AG04449 (cell line): ENCODE data around the gene WFIKKN1.

ENCODE experiments used
- CTCF ChIA-PET: fragments of 350-600 bp; formaldehyde crosslinking; extraction: SDS; loops from one replicate; lab custom pipeline; 2021; ENCODE audit warnings: antibody characterized with exemption; lab: Yijun Ruan, JAX
- POLR2A ChIA-PET: fragments of 400-600, 350-600 bp; formaldehyde crosslinking; extraction: SDS; loops from one replicate; lab custom pipeline; 2020; ENCODE audit warnings: antibody characterized with exemption, inconsistent platforms; lab: Yijun Ruan, JAX
- DNase-seq: peaks from one replicate; pipeline ENCODE4 v3.0.0-alpha.2; 2010; ENCODE audit warnings: low read depth, low spot score
- H3K4me3 ChIP-seq: 2 replicates; pipeline ENCODE4 v1.5.1; 2011; ENCODE audit warnings: low read depth, mild to moderate bottlenecking, control low read depth, low read length
- CTCF ChIP-seq: IDR thresholded peaks from one replicate; pipeline ENCODE4 v1.5.1; 2011; ENCODE audit warnings: mild to moderate bottlenecking, moderate library complexity, low read length, control low read depth, inconsistent platforms; ENCODE audit not compliant: insufficient read depth; ENCODE audit errors: missing control alignments

The WFIKKN1 gene

GRCh38 chr16:589658-590187 lies 41.1 kb upstream of the WFIKKN1 start, which contains the start of gene RAB40C:
RAB40C (plus strand) TSS chr16:590066; CDS start chr16:590292, 226 bp downstream.
- TF ChIP-seq CTCF: peak; percentile 39
- peak; percentile 81 for DNase-seq
- POLR2A ChIA-PET: interaction anchor here (0.6 to 1.0 kb wide), 3 partner anchors 11 to 85 kb away, joined by 3 read pairs; no protein-coding TSS in a partner anchor
- H3K4me3 ChIP-seq: peak within 1 kb of the TSS; percentile 92
- CTCF ChIA-PET: interaction anchor here (1.1 kb wide), 1 partner anchor 32 kb away, joined by 3 read pairs; no protein-coding TSS in a partner anchor

DNA sequence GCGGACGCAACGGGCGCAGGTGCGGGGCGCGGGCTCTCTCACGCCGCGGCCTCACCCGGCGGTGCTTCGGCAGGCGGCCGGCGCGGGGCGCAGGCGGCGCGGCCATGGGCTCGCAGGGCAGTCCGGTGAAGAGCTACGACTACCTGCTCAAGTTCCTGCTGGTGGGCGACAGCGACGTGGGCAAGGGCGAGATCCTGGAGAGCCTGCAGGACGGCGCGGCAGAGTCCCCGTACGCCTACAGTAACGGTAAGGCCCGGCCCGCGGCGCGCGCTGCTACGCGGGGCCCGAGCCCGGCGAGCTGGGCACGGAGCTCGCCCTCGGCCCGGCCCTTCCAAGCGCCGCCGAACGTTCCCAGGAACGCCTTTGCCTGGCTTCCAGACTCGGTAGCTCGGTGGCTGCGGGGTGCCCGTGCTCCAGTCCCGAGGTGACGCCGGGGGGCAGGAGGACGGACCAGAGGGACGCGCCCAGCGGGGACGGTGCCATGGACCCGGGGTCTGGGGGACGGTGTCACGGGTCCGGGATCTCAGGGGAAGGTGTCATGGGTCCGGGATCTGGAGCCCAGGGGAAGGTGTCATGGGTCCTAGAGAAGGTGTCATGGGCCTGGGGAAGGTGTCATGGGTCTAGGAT lies 40.5 kb upstream of the WFIKKN1 start:
- CTCF ChIA-PET: interaction anchor here (1.1 kb wide), 1 partner anchor 32 kb away, joined by 3 read pairs; no protein-coding TSS in a partner anchor
- peak overlapping the region; percentile 92 for H3K4me3 ChIP-seq
- TF ChIP-seq CTCF: no peak
- no peak for DNase-seq
- POLR2A ChIA-PET: interaction anchor here (0.9 kb wide), 1 partner anchor 37 kb away, joined by 3 read pairs; no protein-coding TSS in a partner anchor

DNA sequence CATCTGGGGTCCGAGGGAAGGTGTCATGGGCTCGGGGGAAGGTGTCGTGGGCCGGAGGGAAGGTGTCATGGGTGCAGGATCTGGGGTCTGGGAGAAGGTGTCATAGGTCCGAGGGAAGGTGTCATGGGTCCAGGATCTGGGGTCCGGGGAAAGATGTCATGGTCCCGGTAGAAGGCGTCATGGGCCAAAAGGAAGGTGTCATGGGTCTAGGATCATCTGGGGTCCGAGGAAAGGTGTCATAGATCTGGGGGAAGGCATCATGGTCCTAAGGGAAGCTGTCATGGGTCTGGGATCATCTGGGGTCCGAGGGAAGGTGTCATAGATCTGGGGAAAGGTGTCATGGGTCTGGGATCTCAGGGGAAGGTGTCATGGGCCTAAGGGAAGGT lies 40.0 kb upstream of the WFIKKN1 start:
- ChIA-PET CTCF (interaction anchor here (1.1 kb wide), 1 partner anchor 31 kb away, joined by 3 read pairs; no protein-coding TSS in a partner anchor), POLR2A (interaction anchor here (0.9 kb wide), 1 partner anchor 36 kb away, joined by 3 read pairs; no protein-coding TSS in a partner anchor)
- DNase-seq: no peak
- peak overlapping the region; percentile 92 for H3K4me3 ChIP-seq
- no peak for TF ChIP-seq CTCF

- peak overlapping the region; percentile 92 for H3K4me3 ChIP-seq
- POLR2A ChIA-PET: no interaction called here
- CTCF ChIA-PET: no interaction called here
- DNase-seq: no peak
- TF ChIP-seq CTCF: no peak
These were observed 39.6 kb upstream of the WFIKKN1 start for GRCh38 chr16:591231-591630.

DNA sequence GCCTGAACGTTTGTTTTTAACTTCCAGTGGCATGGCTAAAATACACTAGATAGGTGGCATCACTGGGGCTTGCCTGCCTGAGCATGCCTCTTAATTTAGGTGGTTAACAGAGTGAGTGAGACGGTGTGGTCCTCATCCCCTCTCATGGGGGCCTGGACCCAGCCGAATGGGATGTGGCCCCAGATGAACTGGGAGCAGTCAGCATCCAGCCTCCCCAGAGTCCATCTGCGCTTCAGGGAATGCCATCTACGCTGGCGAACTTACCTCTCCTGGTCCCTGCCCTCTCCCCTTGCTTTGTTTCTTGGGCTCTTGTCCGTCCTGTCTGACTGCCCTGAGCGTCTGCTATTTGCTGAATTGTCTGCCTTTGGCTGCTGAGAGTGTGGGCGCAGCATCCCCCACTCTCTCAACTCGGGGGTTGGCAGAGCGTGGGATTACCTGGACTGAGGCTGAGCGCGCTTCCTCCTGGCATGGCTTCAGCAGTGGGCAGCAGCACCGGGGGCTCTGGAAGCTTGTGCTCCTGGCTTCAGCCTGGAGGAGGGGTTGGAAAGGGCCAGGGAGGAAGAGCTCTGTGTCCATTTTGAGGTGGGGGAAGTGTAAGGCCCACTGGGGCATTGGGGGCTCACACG lies 38.8 kb upstream of the WFIKKN1 start:
- ChIA-PET POLR2A (no interaction called here), CTCF (interaction anchor here (1.3 kb wide), 1 partner anchor 9 kb away, joined by 5 read pairs; no protein-coding TSS in a partner anchor)
- TF ChIP-seq CTCF: no peak
- DNase-seq: no peak
- H3K4me3 ChIP-seq: no peak overlapping the region; the same call in 1 of the 2 replicates
